Dendritic cell treated with granulocyte-macrophage colony-stimulating factor and Interleukin-4, amounts not matched to agents 40 ng/mL and 50 ng/mL, for 4 days (primary cell): ENCODE results near the gene CHPF2.

Experiments used
- H3K27ac Mint-ChIP-seq: one replicate; pipeline ENCODE4 v1.8.0; 2022; ENCODE audit warnings: mild to moderate bottlenecking, mixed read lengths
- H3K27me3 Mint-ChIP-seq: one replicate; pipeline ENCODE4 v1.8.0; 2022; ENCODE audit warnings: mild to moderate bottlenecking, mixed read lengths
- H3K36me3 Mint-ChIP-seq: one replicate; pipeline ENCODE4 v1.8.0; 2022; ENCODE audit warnings: low read depth, mixed read lengths
- H3K4me1 Mint-ChIP-seq: one replicate; pipeline ENCODE4 v1.8.0; 2022; ENCODE audit warnings: low read depth, mixed read lengths
- H3K4me3 Mint-ChIP-seq: one replicate; pipeline ENCODE4 v1.8.0; 2022; ENCODE audit warnings: mild to moderate bottlenecking, moderate library complexity, mixed read lengths
- H3K9me3 Mint-ChIP-seq: one replicate; pipeline ENCODE4 v1.8.0; 2022; ENCODE audit warnings: mixed read lengths
- intact Hi-C: fragments of 100-400 bp; cut with micrococcal nuclease; formaldehyde crosslinking; loops from one replicate; pipeline ENCODE4 v1.15.0; 2022

Gene CHPF2

GRCh38 chr7:151264615-151265014 lies 32.3 kb downstream of the CHPF2 start:
- Mint-ChIP-seq H3K9me3 (no peaks in the 10 kb centered on the region), H3K27me3 (peaks cover 14% of the 10 kb centered on the region), H3K4me3 (no peak overlapping the region), H3K27ac (no peak overlapping the region), H3K4me1 (no peaks in the 10 kb centered on the region), H3K36me3 (no peaks in the 10 kb centered on the region)
- intact Hi-C loops = no loop called here

- Mint-ChIP-seq H3K4me3 (no peak overlapping the region), H3K27me3 (peaks cover 14% of the 10 kb centered on the region), H3K4me1 (peaks cover 8% of the 10 kb centered on the region), H3K27ac (no peak overlapping the region), H3K9me3 (no peaks in the 10 kb centered on the region), H3K36me3 (no peaks in the 10 kb centered on the region)
- intact Hi-C loops = no loop called here
These were observed 33.2 kb downstream of the CHPF2 start for GRCh38 chr7:151265351-151265931.

- Mint-ChIP-seq H3K27me3 (no peaks in the 10 kb centered on the region), H3K36me3 (no peaks in the 10 kb centered on the region), H3K9me3 (no peaks in the 10 kb centered on the region), H3K27ac (no peak overlapping the region), H3K4me1 (peaks cover 46% of the 10 kb centered on the region), H3K4me3 (no peak overlapping the region)
- intact Hi-C loops = no loop called here
These were observed 37.2 kb downstream of the CHPF2 start for GRCh38 chr7:151269511-151269910.

- H3K4me1 Mint-ChIP-seq = peaks cover 67% of the 10 kb centered on the region
- H3K27me3 Mint-ChIP-seq = peaks cover 7% of the 10 kb centered on the region
- no peak overlapping the region for H3K4me3 Mint-ChIP-seq
- H3K36me3 Mint-ChIP-seq = no peaks in the 10 kb centered on the region
- intact Hi-C loops = no loop called here
- no peak overlapping the region for H3K27ac Mint-ChIP-seq
- H3K9me3 Mint-ChIP-seq = no peaks in the 10 kb centered on the region
These were observed 39.5 kb downstream of the CHPF2 start for GRCh38 chr7:151271699-151272355.

GRCh38 chr7:151272405-151272804 lies 40.1 kb downstream of the CHPF2 start:
- H3K4me3 Mint-ChIP-seq = no peak overlapping the region
- H3K4me1 Mint-ChIP-seq = peaks cover 71% of the 10 kb centered on the region
- intact Hi-C loops = no loop called here
- H3K9me3 Mint-ChIP-seq = no peaks in the 10 kb centered on the region
- H3K36me3 Mint-ChIP-seq = no peaks in the 10 kb centered on the region
- H3K27me3 Mint-ChIP-seq = peaks cover 11% of the 10 kb centered on the region
- H3K27ac Mint-ChIP-seq = no peak overlapping the region

GRCh38 chr7:151272877-151273276 lies 40.6 kb downstream of the CHPF2 start:
- Mint-ChIP-seq H3K9me3 (no peaks in the 10 kb centered on the region), H3K4me3 (no peak overlapping the region), H3K27me3 (peaks cover 16% of the 10 kb centered on the region), H3K36me3 (no peaks in the 10 kb centered on the region), H3K27ac (peak overlapping the region; percentile 0), H3K4me1 (peaks cover 75% of the 10 kb centered on the region)
- intact Hi-C loops = no loop called here

- Mint-ChIP-seq H3K4me1 (peaks cover 75% of the 10 kb centered on the region), H3K9me3 (no peaks in the 10 kb centered on the region), H3K4me3 (peak overlapping the region; percentile 5), H3K27ac (peak overlapping the region; percentile 0), H3K27me3 (peaks cover 16% of the 10 kb centered on the region), H3K36me3 (no peaks in the 10 kb centered on the region)
- intact Hi-C loops = no loop called here
These were observed 41.5 kb downstream of the CHPF2 start for GRCh38 chr7:151273651-151274390.

- Mint-ChIP-seq H3K27ac (peak overlapping the region; percentile 0), H3K36me3 (no peaks in the 10 kb centered on the region)
These were observed 42.1 kb downstream of the CHPF2 start for GRCh38 chr7:151274396-151274795.

GRCh38 chr7:151274936-151275812 lies 42.9 kb downstream of the CHPF2 start:
- Mint-ChIP-seq H3K9me3 (no peaks in the 10 kb centered on the region), H3K4me1 (peaks cover 70% of the 10 kb centered on the region), H3K27ac (peak overlapping the region; percentile 0), H3K27me3 (peaks cover 21% of the 10 kb centered on the region), H3K36me3 (no peaks in the 10 kb centered on the region), H3K4me3 (peak overlapping the region; percentile 65)
- intact Hi-C loops = no loop called here

More at GRCh38 chr7:151274396-151274795, 42.1 kb downstream of the CHPF2 start:
- Mint-ChIP-seq H3K27me3 (peaks cover 19% of the 10 kb centered on the region), H3K4me1 (peaks cover 75% of the 10 kb centered on the region), H3K4me3 (no peak overlapping the region), H3K9me3 (no peaks in the 10 kb centered on the region)
- intact Hi-C loops = no loop called here

GRCh38 chr7:151275813-151276577 lies 43.7 kb downstream of the CHPF2 start:
- H3K4me1 Mint-ChIP-seq = peaks cover 61% of the 10 kb centered on the region
- no peaks in the 10 kb centered on the region for H3K9me3 Mint-ChIP-seq
- H3K27me3 Mint-ChIP-seq = peaks cover 21% of the 10 kb centered on the region
- H3K27ac Mint-ChIP-seq = no peak overlapping the region
- peak overlapping the region; percentile 65 for H3K4me3 Mint-ChIP-seq
- no peaks in the 10 kb centered on the region for H3K36me3 Mint-ChIP-seq
- intact Hi-C loops = no loop called here

- no peaks in the 10 kb centered on the region for H3K36me3 Mint-ChIP-seq
- peak overlapping the region; percentile 52 for H3K4me3 Mint-ChIP-seq
- no peak overlapping the region for H3K27ac Mint-ChIP-seq
- no peaks in the 10 kb centered on the region for H3K9me3 Mint-ChIP-seq
- intact Hi-C loops = no loop called here
- peaks cover 29% of the 10 kb centered on the region for H3K27me3 Mint-ChIP-seq
- H3K4me1 Mint-ChIP-seq = peaks cover 54% of the 10 kb centered on the region
These were observed 44.6 kb downstream of the CHPF2 start for GRCh38 chr7:151276666-151277590.

- Mint-ChIP-seq H3K27ac (no peak overlapping the region), H3K36me3 (no peaks in the 10 kb centered on the region), H3K9me3 (no peaks in the 10 kb centered on the region), H3K27me3 (peaks cover 33% of the 10 kb centered on the region), H3K4me1 (peaks cover 47% of the 10 kb centered on the region), H3K4me3 (peak overlapping the region; percentile 52)
- intact Hi-C loops = no loop called here
These were observed 45.3 kb downstream of the CHPF2 start for GRCh38 chr7:151277631-151278030.
